ENCODE measurements around the gene SRRM2.
A peak's percentile ranks its signal among the peaks of the same experiment; 100 is the strongest.

The SRRM2 gene

GRCh38 chr16:2798723-2799204 lies 46.3 kb downstream of the SRRM2 start:
- DNase-seq (ENCODE audit: low read depth): no peak

DNA sequence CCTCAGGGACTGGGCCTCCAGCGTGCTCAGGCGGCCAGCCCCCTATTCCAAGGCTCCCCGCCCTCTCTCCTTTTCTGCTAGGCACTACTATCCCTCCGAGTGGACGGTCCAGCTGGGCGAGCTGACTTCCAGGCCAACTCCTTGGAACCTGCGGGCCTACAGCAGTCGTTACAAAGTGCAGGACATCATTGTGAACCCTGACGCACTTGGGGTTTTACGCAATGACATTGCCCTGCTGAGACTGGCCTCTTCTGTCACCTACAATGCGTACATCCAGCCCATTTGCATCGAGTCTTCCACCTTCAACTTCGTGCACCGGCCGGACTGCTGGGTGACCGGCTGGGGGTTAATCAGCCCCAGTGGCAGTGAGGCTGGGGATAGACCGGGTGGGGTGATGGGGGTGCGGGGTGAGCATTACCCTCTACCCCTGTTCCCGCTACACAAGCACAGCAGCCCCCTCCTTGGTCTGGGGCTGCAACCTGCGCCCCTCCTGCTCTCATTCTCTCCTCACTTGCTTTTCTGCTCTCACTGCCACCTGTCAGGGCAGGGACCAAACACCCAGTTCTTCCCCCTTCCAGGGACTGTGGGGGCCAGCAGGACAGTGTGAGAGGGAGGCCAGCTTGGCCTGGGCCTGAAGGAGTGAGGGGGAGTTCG lies 46.9 kb downstream of the SRRM2 start:
- DNase-seq (ENCODE audit: low read depth): no peak

DNA sequence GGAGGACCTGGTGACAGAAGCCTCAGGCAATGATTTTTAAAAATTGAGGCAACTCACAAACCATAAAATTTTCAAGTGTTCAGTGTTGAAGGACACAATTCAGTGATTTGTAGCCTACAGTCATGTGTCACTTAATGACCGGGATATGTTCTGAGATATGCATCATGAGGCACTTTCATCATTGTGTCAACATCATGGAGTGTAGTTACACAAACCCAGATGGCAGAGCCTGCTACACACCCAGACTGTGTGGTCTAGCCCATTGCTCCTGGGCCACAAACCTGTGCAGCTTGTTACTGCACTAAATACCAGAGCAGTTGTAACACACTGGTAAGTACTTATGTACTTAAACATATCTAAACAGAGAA lies 47.4 kb downstream of the SRRM2 start:
- DNase-seq (ENCODE audit: low read depth): no peak

DNA sequence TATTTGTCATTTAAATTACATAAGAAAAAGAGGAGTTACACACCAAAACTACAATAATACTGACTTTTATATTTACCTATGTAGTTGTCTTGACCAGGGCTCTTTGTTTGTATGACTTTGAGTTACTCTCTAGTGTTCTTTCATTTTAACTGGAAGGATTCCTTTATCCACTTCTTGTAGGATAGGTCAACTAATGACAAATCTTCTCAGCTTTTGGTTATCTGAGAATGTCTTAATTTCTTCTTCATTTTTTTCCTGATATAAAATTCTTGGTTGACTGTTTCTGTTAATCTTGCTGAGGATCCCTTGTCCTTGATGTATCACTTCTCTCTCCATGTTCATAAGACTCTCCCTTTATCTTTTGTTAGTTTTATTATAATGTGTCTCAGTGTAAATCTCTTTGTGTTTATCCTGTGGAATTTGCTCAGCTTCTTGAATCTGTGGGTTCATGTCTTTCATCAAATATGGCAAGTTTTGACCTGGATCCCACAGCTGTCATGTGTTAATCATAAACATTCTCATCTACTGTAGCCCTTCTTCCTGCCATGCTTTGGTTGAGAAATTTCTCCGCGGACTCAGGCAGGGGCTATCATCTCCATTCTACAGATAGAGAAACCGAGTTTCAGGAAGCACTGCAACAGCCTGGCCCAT lies 51.2 kb downstream of the SRRM2 start:
- no peak for DNase-seq (ENCODE audit: low read depth)

GRCh38 chr16:2804728-2805127 lies 52.3 kb downstream of the SRRM2 start:
- DNase-seq (ENCODE audit: low read depth): no peak

DNA sequence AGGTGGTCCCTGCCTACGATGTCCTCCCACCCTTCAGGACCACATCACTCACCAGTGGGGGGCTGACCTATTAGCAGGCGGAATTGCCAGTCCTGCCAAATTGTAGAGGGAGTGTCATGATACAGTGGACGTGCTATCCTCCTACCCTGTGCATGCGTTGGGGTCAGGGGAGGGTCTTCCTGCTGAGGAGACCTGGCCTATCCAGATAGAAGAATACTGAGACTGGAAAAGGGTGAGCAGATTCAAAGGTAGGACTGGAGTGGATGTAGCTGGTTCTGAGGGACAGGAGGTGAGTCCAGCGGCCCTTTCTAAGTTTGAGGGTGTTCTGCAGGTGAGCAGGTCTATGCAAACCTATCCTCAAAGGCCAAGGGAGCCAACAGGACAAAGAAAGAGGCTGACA lies 53.8 kb downstream of the SRRM2 start:
- no peak for DNase-seq (ENCODE audit: low read depth)

DNA sequence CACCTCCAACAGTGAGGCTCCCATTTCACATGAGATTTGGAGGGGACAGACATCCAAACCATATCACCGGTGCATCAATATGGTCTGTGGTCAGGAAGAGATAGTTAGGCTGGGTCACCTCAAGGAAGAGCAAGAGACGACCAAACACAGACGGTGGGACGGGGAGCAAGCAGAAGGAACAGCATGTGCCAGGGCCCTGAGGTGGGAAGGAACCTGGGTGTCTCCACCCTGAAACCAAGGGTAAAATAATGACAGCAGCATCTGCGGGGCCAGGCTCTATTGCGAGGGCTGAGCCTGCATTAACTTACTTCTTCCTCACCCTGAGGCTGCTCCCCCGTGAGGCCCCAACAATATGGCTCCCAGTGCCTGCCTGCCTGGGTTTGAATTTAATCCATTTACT lies 55.7 kb downstream of the SRRM2 start:
- DNase-seq (ENCODE audit: low read depth): no peak

DNA sequence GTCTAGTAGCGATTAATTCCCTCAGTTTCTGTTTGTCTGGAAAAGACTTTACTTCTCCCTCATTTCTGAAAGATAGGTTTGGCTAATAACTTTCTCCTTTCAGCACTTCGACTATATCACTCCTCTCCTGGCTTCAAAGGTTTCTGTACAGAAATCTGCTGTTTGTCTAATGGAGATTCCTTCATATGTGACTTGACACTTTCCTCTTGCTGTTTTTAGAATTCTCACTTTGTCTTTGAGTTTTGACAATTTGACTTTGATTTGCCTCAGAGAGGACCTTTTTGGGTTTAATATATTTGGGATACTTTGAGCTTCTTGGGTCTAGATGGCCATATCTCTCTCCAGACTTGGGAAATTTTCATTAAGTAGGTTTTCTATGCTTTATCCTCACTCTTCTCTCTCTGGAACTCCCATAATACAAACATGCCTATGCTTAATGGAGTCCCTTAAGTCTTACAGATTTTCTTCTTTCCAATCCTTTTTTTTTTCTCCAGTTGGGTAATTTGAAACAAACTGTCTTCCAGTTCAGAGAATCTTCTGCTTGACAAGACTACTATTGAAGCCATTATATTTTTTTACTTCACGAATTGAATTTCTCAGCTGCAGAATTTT lies 56.8 kb downstream of the SRRM2 start:
- no peak for DNase-seq (ENCODE audit: low read depth)

DNA sequence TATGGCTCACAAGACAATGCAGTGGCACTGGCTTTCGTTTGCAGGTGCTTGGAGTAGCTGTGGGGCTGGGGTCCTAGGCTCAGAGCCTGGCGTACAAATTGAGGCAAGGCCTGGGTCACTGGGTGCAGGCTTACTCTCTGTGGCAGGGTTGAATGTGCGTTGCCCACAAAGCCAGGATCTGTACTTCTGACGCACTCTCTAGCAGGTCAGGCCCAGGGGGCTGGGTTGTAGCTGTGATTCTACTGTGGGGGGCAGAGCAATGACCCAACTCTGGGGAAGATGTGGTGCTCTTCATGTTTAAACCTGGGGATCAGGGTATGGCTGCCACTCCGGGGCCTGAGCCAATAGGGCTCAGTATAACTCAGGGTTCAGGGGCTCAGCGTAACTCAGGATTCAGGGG lies 58.2 kb downstream of the SRRM2 start:
- DNase-seq (ENCODE audit: low read depth): no peak

- DNase-seq (ENCODE audit: low read depth): no peak
Measured at GRCh38 chr16:2811703-2812471, 59.4 kb downstream of the SRRM2 start.

GRCh38 chr16:2813771-2814221 lies 61.4 kb downstream of the SRRM2 start:
- no peak for DNase-seq (ENCODE audit: low read depth)

GRCh38 chr16:2814551-2815298 lies 62.3 kb downstream of the SRRM2 start:
- DNase-seq (ENCODE audit: low read depth): no peak

DNA sequence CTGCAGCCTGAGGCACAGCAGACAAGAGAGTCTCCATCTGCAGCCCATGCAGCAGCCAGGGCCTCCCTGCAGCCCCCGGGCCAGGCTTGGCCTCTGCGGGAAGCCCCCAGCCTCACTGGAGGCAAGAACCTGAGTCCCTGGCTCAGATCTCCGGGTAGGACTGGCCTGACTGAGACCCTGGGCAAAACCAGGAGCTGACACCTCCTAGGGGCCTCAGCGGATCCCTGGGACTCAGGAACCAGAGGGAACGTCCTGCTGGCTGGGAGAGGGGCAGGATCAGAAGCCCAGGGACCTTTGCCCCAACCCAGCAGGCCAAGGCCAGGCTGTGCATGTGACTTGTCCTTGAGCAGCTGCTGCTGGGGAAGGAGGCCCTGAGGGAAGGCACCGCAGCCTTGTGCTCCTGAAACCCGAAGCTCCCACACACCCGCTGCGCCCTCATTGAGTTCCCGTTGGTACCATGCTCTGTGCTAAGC lies 62.9 kb downstream of the SRRM2 start:
- no peak for DNase-seq (ENCODE audit: low read depth)

- peak; percentile 77 for DNase-seq (ENCODE audit: low read depth)
Measured at GRCh38 chr16:2816751-2817339, 64.4 kb downstream of the SRRM2 start, which contains the start of gene PRSS21. PRSS21 (plus strand) TSS chr16:2817237; CDS start chr16:2817269, 32 bp downstream.

DNA sequence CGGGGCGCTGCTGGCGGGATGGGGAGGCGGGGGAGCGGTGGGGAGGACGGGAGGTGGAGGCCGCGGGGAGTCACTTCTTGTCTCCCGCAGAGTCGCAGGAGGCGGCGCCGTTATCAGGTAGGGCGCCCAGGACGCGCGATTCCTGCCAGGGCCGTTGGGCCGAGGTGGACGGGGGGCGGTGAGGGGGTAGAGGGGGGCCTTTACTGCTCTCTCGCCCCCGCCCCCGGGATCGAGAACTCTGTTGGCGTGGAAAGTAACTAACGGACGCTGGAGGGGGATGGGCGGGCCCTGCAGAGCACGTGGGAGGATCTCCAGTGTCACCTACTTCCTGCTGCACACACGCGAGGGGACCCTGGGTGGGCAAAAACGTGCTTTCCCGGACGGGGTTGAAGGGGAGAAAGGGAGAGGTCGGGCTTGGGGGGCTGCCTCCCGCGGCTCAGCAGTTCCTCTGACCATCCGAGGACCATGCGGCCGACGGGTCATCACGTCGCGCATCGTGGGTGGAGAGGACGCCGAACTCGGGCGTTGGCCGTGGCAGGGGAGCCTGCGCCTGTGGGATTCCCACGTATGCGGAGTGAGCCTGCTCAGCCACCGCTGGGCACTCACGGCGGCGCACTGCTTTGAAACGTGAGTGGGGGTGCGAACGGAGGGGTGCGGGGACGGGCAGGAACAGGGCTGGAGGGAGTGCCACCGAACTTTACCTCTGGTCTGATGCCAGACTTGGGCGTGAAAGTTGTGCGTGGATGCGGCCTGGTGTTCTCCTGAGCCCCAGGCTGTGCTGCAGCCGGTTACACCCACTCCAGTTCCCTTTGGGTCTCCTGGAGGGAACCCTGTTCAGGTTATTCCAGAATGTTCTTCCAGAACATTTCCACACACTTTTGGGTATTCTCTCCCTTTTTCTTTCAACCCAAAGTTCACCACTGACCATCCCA lies 65.2 kb downstream of the SRRM2 start:
- DNase-seq (ENCODE audit: low read depth): peak; percentile 66

DNA sequence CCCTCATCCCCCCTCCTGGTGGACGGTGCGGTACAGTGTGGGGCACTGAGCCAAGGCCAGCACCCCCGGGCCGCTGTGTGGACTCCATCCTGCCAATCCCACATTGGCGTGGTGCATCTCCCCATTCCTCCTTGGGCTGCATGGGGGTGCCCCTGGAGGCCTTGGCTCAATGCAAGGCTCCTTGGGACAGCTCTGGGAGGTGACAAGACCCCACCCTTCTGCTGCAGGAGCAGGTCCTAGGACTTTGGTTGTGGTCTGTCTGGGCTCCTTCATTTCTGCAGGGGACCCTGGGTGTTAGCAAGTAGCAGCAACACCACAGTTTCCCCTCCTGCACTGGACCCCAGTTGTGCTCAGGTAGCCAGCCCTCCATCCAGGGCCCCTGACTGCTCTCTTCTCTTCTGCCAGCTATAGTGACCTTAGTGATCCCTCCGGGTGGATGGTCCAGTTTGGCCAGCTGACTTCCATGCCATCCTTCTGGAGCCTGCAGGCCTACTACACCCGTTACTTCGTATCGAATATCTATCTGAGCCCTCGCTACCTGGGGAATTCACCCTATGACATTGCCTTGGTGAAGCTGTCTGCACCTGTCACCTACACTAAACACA lies 65.9 kb downstream of the SRRM2 start:
- DNase-seq (ENCODE audit: low read depth): no peak

GRCh38 chr16:2819179-2819938 lies 66.9 kb downstream of the SRRM2 start:
- DNase-seq (ENCODE audit: low read depth): no peak

GRCh38 chr16:2819939-2820835 lies 67.7 kb downstream of the SRRM2 start:
- no peak for DNase-seq (ENCODE audit: low read depth)
